ENCODE results near the gene HS3ST2. TPM values are rescaled to one million over a fixed set of nuclear protein-coding genes. Genes with fewer than 3 reads are reported as not detected.

The HS3ST2 gene
- total RNA-seq, 5 donors from 2014 or later (not counting 1 experiment from before 2014, with no cell fraction given): not detected

- no peak overlapping the region for H3K27ac ChIP-seq (ENCODE audit: low read length)
- Mint-ChIP-seq H3K4me1 (peaks cover 0 to 6% (median 0%) of the 10 kb centered on the region in 3 donors), H3K36me3 (no peaks in the 10 kb centered on the region), H3K27ac (no peak overlapping the region), H3K9me3 (no peaks in the 10 kb centered on the region), H3K4me3 (no peak overlapping the region), H3K27me3 (peaks cover 11 to 13% of the 10 kb centered on the region in 2 donors)
- no peaks in the 10 kb centered on the region for H3K4me1 ChIP-seq (ENCODE audit: control insufficient read depth in 1 of 2, extremely low read depth in 1 of 2, insufficient read depth in 2 of 2, low read length in 2 of 2)
- no peaks in the 10 kb centered on the region for H3K9me3 ChIP-seq
- POLR2A ChIA-PET: no interaction called here
- H3K36me3 ChIP-seq (ENCODE audit: control insufficient read depth in 2 of 2, extremely low read depth in 1 of 2, insufficient read depth in 1 of 2, low read length in 1 of 2): no peaks in the 10 kb centered on the region
- no peak for DNase-seq
- WGBS (ENCODE audit: insufficient coverage): 97% methylated on average over 5 of the region's 8 CpGs
- ATAC-seq (replicated peaks in 1 of 4): no peak
- H3K4me3 ChIP-seq (ENCODE audit: control insufficient read depth in 1 of 2, extremely low read depth in 1 of 2, low read length in 1 of 2): no peak overlapping the region
- CTCF ChIA-PET: no interaction called here
- H3K27me3 ChIP-seq (replicated peaks in 1 of 2; ENCODE audit: control insufficient read depth in 2 of 2, extremely low read depth in 1 of 2, insufficient read depth in 2 of 2, low read length in 1 of 2): no peaks in the 10 kb centered on the region
Observed at GRCh38 chr16:22781480-22781879, 32.5 kb upstream of the HS3ST2 start.

- ATAC-seq (replicated peaks in 1 of 4) (no peak), DNase-seq (no peak)
- H3K36me3 Mint-ChIP-seq: no peaks in the 10 kb centered on the region
- no peaks in the 10 kb centered on the region for H3K9me3 Mint-ChIP-seq
- no peaks in the 10 kb centered on the region for H3K36me3 ChIP-seq (ENCODE audit: control insufficient read depth in 2 of 2, extremely low read depth in 1 of 2, insufficient read depth in 1 of 2, low read length in 1 of 2)
- peaks cover 0 to 6% (median 0%) of the 10 kb centered on the region in 3 donors for H3K4me1 Mint-ChIP-seq
- no peak overlapping the region for H3K4me3 ChIP-seq (ENCODE audit: control insufficient read depth in 1 of 2, extremely low read depth in 1 of 2, low read length in 1 of 2)
- ChIA-PET POLR2A (no interaction called here), CTCF (no interaction called here)
- H3K4me1 ChIP-seq (ENCODE audit: control insufficient read depth in 1 of 2, extremely low read depth in 1 of 2, insufficient read depth in 2 of 2, low read length in 2 of 2): no peaks in the 10 kb centered on the region
- no CpG with 5 or more reads among the region's 4 CpGs for WGBS (ENCODE audit: insufficient coverage)
- no peak overlapping the region for H3K4me3 Mint-ChIP-seq
- peaks cover 3 to 5% of the 10 kb centered on the region in 2 donors for H3K27me3 Mint-ChIP-seq
- no peak overlapping the region for H3K27ac Mint-ChIP-seq
- no peaks in the 10 kb centered on the region for H3K27me3 ChIP-seq (replicated peaks in 1 of 2; ENCODE audit: control insufficient read depth in 2 of 2, extremely low read depth in 1 of 2, insufficient read depth in 2 of 2, low read length in 1 of 2)
- H3K27ac ChIP-seq (ENCODE audit: low read length): no peak overlapping the region
- no peaks in the 10 kb centered on the region for H3K9me3 ChIP-seq
Observed at GRCh38 chr16:22782314-22782713, 31.6 kb upstream of the HS3ST2 start.

GRCh38 chr16:22784690-22785214, 29.2 kb upstream of the HS3ST2 start:
- CTCF ChIA-PET: no interaction called here
- POLR2A ChIA-PET: no interaction called here
- DNase-seq (no peak), ATAC-seq (replicated peaks in 1 of 4) (no peak)
- H3K36me3 Mint-ChIP-seq: no peaks in the 10 kb centered on the region
- H3K27me3 ChIP-seq (replicated peaks in 1 of 2; ENCODE audit: control insufficient read depth in 2 of 2, extremely low read depth in 1 of 2, insufficient read depth in 2 of 2, low read length in 1 of 2): no peaks in the 10 kb centered on the region
- no peak overlapping the region for H3K27ac Mint-ChIP-seq
- H3K9me3 Mint-ChIP-seq: no peaks in the 10 kb centered on the region
- H3K27me3 Mint-ChIP-seq: peaks cover 6 to 12% of the 10 kb centered on the region in 2 donors
- no peaks in the 10 kb centered on the region for H3K4me1 ChIP-seq (ENCODE audit: control insufficient read depth in 1 of 2, extremely low read depth in 1 of 2, insufficient read depth in 2 of 2, low read length in 2 of 2)
- no peak overlapping the region for H3K27ac ChIP-seq (ENCODE audit: low read length)
- no peaks in the 10 kb centered on the region for H3K9me3 ChIP-seq
- H3K4me1 Mint-ChIP-seq: peaks cover 0 to 6% (median 0%) of the 10 kb centered on the region in 3 donors
- no peaks in the 10 kb centered on the region for H3K36me3 ChIP-seq (ENCODE audit: control insufficient read depth in 2 of 2, extremely low read depth in 1 of 2, insufficient read depth in 1 of 2, low read length in 1 of 2)
- H3K4me3 ChIP-seq (ENCODE audit: control insufficient read depth in 1 of 2, extremely low read depth in 1 of 2, low read length in 1 of 2): no peak overlapping the region
- no peak overlapping the region for H3K4me3 Mint-ChIP-seq
- no CpG with 5 or more reads among the region's 6 CpGs for WGBS (ENCODE audit: insufficient coverage)

- Histone ChIP-seq H3K36me3 (ENCODE audit: control insufficient read depth in 2 of 2, extremely low read depth in 1 of 2, insufficient read depth in 1 of 2, low read length in 1 of 2) (no peaks in the 10 kb centered on the region), H3K27ac (ENCODE audit: low read length) (no peak overlapping the region), H3K27me3 (replicated peaks in 1 of 2; ENCODE audit: control insufficient read depth in 2 of 2, extremely low read depth in 1 of 2, insufficient read depth in 2 of 2, low read length in 1 of 2) (no peaks in the 10 kb centered on the region), H3K4me1 (ENCODE audit: control insufficient read depth in 1 of 2, extremely low read depth in 1 of 2, insufficient read depth in 2 of 2, low read length in 2 of 2) (no peaks in the 10 kb centered on the region), H3K4me3 (ENCODE audit: control insufficient read depth in 1 of 2, extremely low read depth in 1 of 2, low read length in 1 of 2) (no peak overlapping the region), H3K9me3 (no peaks in the 10 kb centered on the region)
- WGBS (ENCODE audit: insufficient coverage): 70% methylated on average over 4 of the region's 5 CpGs
- Mint-ChIP-seq H3K4me1 (peaks cover 0 to 6% (median 0%) of the 10 kb centered on the region in 3 donors), H3K27ac (no peak overlapping the region), H3K27me3 (peaks cover 6 to 12% of the 10 kb centered on the region in 2 donors), H3K36me3 (no peaks in the 10 kb centered on the region), H3K4me3 (no peak overlapping the region), H3K9me3 (no peaks in the 10 kb centered on the region)
- CTCF ChIA-PET: no interaction called here
- no peak for ATAC-seq (replicated peaks in 1 of 4)
- POLR2A ChIA-PET: no interaction called here
- no peak for DNase-seq
Observed at GRCh38 chr16:22785552-22785951, 28.4 kb upstream of the HS3ST2 start.

- no peaks in the 10 kb centered on the region for H3K9me3 ChIP-seq
- ChIA-PET POLR2A (no interaction called here), CTCF (no interaction called here)
- Mint-ChIP-seq H3K36me3 (no peaks in the 10 kb centered on the region), H3K4me3 (no peak overlapping the region), H3K27me3 (peaks cover 7 to 13% of the 10 kb centered on the region in 2 donors), H3K27ac (no peak overlapping the region), H3K4me1 (peaks cover 0 to 6% (median 0%) of the 10 kb centered on the region in 3 donors), H3K9me3 (no peaks in the 10 kb centered on the region)
- H3K27ac ChIP-seq (ENCODE audit: low read length): no peak overlapping the region
- H3K4me1 ChIP-seq (ENCODE audit: control insufficient read depth in 1 of 2, extremely low read depth in 1 of 2, insufficient read depth in 2 of 2, low read length in 2 of 2): no peaks in the 10 kb centered on the region
- 96% methylated on average over 2 of the region's 2 CpGs for WGBS (ENCODE audit: insufficient coverage)
- H3K4me3 ChIP-seq (ENCODE audit: control insufficient read depth in 1 of 2, extremely low read depth in 1 of 2, low read length in 1 of 2): no peak overlapping the region
- DNase-seq: no peak
- H3K27me3 ChIP-seq (replicated peaks in 1 of 2; ENCODE audit: control insufficient read depth in 2 of 2, extremely low read depth in 1 of 2, insufficient read depth in 2 of 2, low read length in 1 of 2): no peaks in the 10 kb centered on the region
- H3K36me3 ChIP-seq (ENCODE audit: control insufficient read depth in 2 of 2, extremely low read depth in 1 of 2, insufficient read depth in 1 of 2, low read length in 1 of 2): no peaks in the 10 kb centered on the region
- ATAC-seq (replicated peaks in 1 of 4): no peak
Observed at GRCh38 chr16:22786284-22786683, 27.7 kb upstream of the HS3ST2 start.

- no peak for DNase-seq
- Histone ChIP-seq H3K9me3 (no peaks in the 10 kb centered on the region), H3K36me3 (ENCODE audit: control insufficient read depth in 2 of 2, extremely low read depth in 1 of 2, insufficient read depth in 1 of 2, low read length in 1 of 2) (no peaks in the 10 kb centered on the region), H3K4me3 (ENCODE audit: control insufficient read depth in 1 of 2, extremely low read depth in 1 of 2, low read length in 1 of 2) (no peak overlapping the region), H3K27me3 (replicated peaks in 1 of 2; ENCODE audit: control insufficient read depth in 2 of 2, extremely low read depth in 1 of 2, insufficient read depth in 2 of 2, low read length in 1 of 2) (no peaks in the 10 kb centered on the region), H3K4me1 (ENCODE audit: control insufficient read depth in 1 of 2, extremely low read depth in 1 of 2, insufficient read depth in 2 of 2, low read length in 2 of 2) (no peaks in the 10 kb centered on the region), H3K27ac (ENCODE audit: low read length) (no peak overlapping the region)
- H3K4me3 Mint-ChIP-seq: no peak overlapping the region
- no peak overlapping the region for H3K27ac Mint-ChIP-seq
- no peaks in the 10 kb centered on the region for H3K36me3 Mint-ChIP-seq
- ChIA-PET POLR2A (no interaction called here), CTCF (no interaction called here)
- H3K4me1 Mint-ChIP-seq: peaks cover 0 to 6% (median 0%) of the 10 kb centered on the region in 3 donors
- H3K9me3 Mint-ChIP-seq: no peaks in the 10 kb centered on the region
- H3K27me3 Mint-ChIP-seq: peaks cover 10 to 14% of the 10 kb centered on the region in 2 donors
- no CpG with 5 or more reads among the region's 4 CpGs for WGBS (ENCODE audit: insufficient coverage)
- ATAC-seq (replicated peaks in 1 of 4): no peak
Observed at GRCh38 chr16:22786691-22787090, 27.3 kb upstream of the HS3ST2 start.

All from T-cell (primary cell).